Activated CD4-positive, alpha-beta T cell treated with anti-CD3 and anti-CD28 coated beads, Interleukin-2, amount 50 U/mL, for 48 hours (primary cell): Measurements from ENCODE around the gene VAMP4.
A peak's percentile ranks its signal among the peaks of the same experiment; 100 is the strongest.
"Not testable (repeated sequence)": the region's sequence is repeated elsewhere in the genome, so short reads cannot be mapped to it uniquely, and the experiment has no call there.

Experiments used
- DNase-seq, 2 experiments: peaks; one replicate each; pipeline ENCODE4 v3.0.0-alpha.2; 2020

VAMP4 gene

DNA sequence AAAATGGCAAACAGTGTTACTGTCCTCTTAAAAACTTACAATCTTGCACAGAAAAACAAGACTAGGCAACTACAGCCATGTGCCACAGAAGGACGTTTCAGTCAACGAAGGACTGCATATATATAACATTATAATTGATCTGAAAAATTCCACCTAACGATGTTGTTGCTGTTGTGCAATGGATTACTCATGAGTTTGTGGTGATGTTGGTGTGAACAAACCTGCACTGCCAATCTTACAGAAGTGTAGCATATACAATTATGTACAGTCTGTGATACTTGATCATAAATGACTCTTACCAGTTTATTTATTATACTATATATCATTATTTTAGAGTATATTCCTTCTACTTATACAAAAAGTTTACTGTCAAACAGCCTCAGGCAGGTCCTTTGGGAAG is 6.8 kb upstream of the VAMP4 start:
- DNase-seq = no peak

DNA sequence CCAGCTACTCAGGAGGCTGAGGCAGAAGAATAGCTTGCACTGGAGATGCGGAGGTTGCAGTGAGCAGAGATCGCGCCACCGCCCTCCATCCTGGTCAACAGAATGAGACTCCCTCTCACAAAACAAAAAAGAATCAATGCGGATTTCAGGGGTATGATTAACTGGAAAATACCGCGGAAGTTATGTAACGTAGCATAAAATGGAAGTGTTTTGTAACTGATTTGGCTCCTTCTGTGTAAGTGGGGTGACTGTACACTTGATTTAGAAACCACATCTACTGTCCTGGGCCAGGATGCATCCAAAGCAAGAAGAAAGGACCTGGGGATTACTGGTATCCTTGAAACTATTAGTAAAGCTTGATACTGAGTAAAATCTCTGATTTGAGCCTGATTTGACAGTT is 3.1 kb upstream of the VAMP4 start:
- no peak for DNase-seq

DNA sequence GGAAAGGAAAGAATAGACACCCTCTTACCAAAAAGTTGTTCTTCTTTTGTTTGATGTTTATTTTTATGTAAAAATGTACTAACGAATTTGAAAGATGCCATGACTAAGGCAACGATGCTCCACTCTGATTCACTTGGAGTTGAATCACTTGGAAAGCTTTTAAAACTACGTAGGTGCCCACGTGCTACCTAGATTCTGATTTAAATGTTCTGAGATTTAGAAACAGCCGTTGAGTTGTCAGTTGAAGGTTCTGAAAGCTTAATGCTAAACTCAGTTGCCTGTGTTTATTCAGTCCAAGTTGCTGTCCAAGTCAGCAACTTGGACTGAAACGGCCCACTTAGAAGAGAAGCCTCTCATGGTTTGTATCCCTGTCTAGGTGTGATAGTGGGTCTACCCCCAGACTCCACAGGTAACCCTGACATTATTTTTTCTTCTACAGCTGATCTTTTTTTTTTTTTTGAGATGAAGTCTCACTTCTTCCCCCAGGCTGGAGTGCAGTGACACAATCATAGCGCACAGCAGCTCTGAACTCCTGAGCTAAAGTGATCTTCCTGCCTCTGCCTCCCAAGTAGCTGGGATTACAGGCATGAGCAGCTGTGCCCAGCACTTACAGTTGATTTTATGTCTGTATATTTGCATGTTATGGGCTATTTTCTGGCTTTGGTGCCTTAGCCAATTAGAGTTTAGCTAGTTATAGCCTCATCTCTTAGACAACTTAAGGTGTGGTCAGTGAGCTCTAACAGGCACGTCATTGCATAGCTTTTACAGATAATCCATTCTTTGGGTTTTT is 1.4 kb upstream of the VAMP4 start:
- DNase-seq = no peak

DNA sequence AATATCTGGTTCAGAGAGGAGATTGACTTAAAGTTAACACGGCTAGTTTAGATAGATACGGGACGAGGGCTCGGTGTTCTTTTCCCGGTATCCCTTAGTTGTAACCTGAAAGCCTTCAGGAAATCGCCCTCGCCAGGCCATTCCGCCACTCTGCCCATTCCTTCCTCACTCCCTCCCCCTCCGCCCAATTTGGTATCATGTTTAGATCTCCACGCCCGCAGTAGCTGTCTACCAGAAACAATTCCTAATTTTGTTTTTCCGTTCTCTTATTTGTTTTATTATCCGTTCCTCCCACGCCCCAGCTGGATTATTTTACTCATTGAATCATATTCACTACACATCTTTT is 685 bp upstream of the VAMP4 start:
- peak in 1 of 2 experiments; percentile 38 for DNase-seq

DNA sequence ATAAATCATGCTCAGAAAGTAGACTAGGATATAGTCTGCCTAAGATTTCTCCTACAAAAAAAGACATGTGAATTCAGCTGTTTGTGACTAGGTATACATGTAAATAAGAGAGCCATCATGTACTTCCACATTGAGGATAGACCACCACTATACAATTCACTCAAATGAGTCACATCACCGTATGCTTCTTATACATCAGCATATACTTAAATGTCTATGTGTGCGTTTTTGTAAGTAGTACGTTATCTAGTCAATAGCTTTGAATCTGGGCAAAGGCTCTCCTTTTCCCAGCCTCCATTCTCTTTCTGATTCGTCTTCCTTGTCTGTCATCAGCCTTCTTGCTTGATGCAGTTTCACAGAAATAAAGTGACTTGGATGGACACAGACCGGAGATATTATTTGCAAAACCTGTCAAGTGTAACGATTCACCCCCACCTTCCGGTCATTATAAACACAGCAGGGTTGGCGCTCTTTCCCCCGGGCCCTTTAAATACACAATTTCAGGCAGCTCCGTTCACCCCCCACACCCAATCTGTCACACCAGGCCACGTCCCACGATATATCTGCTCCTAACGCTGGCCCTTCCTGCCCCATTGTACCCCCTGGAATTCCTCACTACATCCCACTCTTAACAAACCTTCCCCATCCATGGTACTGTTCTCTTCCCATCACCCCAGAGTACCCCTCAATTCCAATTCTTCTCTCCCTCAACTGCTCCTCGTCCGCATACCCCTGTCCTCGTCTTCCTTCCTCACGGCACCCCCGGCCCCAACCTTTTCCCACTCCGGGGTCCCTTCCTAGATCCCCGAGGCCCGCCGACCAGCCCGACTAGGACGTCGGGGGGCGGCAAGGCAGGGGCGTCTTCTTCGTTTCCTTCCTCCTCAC is 636 bp downstream of the VAMP4 start:
- peak; percentile 33 to 53 for DNase-seq

DNA sequence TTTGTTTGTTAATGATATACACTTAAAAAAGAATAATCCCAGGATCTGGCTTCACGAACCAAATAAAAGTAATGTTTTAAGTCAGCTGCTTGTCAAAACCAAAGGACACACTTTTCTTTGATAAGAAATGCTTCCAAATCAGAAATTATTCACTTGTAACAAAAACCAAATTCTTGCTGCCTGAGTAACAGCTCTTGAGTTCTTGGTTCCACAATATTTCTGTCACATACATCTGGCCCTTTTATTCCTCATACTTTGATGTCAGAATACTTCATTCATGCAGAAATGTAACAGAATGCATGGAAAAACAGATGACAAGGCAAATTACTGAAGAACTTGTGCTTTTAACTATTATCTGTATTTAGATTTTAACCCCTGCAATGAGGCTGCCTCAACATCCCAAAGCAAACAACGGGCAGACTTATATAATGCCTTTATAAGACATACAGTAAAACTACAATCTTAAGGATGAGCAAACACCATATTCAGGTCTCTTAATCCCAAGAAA is 1.5 kb downstream of the VAMP4 start:
- DNase-seq = no peak

DNA sequence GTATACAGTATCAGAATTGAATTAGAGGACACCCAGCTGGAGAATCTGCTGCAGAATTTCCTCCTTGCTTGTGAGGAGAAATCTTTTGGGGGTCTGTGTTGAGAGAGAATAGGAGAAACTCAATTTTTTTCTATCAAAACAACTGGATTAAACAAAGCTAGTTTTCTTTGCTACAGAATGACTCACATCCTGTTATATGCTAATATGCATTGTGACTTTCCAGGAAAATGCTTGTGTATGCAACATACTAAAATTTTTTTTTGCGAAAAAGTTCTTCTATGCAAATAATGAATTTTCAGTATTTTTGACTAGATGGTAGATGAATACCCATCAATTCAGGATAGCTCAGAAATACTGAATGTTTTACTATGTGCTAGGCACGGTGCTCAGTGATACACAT is 2.2 kb downstream of the VAMP4 start:
- no peak for DNase-seq

DNA sequence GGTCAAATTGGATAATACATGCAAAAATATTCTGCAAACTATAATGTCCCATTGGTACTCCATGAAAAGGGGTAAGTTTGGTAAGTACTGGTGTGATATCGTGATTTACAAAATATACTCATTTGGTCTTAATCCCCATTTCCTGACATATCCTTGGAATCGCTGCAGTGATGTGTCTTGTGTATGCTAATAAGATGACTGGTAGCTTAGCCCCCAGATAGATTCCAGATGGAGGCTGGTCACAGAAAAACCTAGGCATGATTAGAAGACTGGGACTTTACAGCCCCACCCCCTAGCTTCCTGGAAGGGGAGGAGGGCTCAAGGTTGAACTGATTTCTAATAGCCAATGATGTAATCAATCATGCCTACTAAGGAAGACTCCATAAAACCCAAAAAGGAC is 3.0 kb downstream of the VAMP4 start:
- no peak for DNase-seq

DNA sequence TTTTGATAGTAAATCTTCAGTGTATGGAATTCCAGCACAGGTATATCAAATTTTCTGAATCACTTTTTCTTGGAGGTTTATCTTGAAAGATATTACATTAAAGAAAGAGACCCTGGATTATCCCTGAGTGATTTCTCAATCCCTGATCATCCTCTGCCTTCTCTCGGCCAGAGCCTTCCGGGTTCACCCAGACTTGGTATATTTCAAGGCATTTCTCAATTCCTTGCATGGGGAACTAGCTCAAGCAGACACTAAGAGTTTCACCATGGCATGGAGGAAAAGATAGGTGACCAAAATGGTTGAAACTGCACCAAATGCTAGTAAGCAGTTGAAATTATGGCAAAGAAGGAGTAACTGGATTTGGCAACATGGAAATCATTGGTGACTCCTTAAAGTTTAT is 5.7 kb downstream of the VAMP4 start:
- DNase-seq = no peak

DNA sequence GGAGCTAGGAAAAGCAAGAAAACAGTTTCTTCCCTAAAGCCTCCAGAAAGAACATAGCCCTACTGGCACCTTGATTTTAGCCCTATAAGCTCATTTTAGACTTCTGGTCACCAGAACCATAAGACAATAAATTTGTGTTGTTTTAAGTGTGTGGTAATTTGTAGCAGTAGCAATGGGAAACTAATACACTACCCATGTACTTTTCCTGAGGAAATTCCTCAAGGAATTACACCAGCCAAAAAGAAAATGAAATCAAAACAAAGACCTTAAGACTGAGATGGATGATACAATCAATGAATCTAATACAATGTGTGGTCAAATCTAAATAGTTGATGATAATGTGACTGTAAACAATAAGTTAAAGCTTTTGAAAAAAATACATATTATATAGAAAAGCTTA is 11.8 kb downstream of the VAMP4 start:
- no peak for DNase-seq

DNA sequence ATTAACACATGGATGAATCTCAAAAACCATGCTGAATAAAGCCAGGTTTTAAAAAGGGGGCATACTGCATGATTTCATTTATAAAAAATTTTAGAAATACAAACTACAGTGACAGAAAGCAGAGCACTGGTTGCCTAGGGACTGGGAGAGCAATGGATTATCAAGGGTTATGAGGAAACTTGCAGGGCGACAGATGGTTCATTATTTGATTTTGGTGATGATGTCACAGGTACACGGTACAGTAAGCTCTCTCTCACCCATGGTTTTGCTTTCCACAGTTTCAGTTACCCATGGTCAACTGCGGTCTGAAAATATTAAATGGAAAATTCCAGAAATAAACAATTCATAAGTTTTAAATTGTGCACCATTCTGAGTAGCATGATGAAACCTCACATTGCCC is 14.1 kb downstream of the VAMP4 start:
- no peak for DNase-seq

DNA sequence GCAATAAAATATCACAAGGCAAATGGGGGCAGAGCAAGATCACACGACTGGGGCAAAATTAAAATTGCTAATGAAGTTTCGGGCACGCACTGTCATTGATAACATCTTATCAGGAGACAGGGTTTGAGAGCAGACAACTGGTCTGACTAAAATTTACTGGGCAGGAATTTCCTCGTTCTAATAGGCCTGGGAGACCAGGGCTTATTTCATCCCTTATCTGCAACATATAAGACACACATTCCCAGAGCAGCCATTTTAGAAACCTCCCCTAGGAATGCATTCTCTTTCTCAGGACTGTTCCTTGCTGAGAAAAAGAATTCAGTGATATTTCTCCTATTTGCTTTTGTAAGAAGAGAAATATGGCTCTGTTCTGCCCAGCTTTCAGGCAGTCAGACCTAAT is 18.7 kb downstream of the VAMP4 start:
- DNase-seq = not testable (repeated sequence)

DNA sequence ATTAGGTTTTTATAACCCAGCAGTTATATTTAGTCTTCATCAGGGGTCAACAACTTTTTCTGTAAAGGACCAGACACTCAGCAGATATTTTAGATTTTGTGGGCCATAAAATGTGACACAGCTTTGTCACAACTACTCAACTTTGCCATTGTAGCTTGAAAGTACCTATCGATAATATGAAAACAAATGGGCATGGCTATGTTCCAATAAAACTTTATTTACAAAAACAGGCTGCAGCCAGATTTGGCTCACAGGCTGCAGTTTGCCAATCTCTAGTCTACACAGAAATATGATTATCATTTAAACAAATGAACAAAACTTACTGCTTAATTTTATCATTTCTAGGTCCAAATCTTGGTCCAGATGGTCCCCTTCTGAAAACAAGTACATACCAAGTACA is 23.0 kb downstream of the VAMP4 start:
- DNase-seq = no peak

DNA sequence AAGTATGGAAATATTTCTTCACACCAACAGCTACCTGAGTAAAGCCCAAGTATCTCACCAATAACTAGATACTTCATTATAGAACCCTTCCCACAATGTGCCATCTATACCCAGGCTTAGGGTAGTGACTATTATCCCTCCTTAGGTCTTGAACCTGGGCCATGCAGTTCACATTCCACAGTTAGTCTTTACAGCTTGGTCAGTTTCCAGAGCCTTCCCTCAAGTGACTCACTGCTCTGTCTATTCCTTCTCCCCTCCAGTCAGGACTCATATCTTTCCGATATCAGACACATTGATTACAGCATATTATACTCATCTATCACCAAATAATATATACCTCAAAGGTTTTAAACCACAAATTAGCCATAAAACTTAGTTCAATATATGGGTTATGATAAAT is 23.6 kb downstream of the VAMP4 start:
- no peak for DNase-seq

DNA sequence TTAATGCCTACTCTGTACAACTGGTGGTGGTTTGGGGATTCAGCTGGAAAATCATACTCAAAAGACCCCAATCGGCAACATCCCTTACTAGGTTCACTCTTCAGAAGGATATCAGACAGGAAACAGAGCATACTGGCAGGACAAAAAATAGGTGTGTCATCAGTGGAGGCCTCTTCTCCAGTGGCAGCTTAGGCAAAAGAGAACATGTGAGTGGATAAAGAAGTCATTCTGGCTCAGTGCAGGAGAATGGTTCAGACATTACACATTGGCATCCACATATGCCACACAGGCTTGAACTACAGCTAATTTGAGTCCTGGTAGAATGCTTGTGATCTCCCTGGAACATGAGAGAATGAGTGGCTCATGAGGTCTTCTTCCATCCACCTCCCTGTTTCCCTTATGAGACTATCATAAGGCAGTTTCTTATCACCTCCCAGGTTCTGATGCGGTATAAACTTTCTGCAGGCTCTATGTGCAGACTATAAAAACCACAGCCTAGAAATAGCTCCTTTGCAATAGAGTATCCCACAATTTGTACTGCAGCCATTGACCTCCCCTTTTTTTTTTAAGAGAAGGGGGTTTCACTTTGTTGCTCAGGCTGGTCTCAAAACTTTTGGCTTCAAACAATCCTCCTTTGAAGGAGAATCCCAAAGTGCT is 24.7 kb downstream of the VAMP4 start:
- no peak for DNase-seq

DNA sequence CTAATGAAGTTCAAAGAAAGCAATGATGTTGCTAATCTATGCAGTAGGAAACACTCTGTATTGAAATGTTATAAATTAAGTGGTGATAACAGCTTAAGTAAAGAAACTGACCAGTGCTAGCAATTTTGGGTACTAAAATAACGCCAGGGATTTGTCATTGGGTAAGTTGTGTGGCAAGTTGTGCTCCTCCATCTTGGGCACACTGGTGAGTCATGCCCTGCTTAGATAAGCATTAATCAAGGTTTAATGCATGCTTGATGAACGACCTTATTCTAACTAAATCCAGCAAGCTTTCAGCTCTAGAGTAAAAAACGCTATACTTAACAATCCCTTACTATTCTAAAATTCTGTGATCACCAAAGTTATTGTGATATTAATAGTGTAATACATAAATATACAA is 25.2 kb downstream of the VAMP4 start:
- DNase-seq = no peak

DNA sequence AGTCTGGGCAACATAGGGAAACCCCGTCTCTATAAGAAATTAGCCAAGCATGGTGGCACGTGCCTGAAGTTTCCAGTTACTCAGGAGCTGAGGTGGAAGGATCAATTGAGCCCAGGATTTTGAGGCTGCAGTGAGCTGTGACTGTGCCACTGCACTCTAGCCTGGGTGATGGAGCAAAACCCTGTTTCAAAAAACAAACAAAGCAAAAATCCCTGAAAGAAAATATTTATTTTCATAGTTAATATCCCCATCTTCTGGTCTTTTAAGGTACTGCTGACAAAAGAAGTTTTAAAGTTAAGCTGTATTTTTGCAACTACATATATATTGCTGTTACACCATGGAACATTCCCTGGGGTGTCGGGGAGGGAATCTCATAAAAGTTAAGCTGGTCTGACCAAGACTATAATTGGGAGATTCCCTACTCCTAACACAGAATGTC is 26.0 kb downstream of the VAMP4 start:
- no peak for DNase-seq

DNA sequence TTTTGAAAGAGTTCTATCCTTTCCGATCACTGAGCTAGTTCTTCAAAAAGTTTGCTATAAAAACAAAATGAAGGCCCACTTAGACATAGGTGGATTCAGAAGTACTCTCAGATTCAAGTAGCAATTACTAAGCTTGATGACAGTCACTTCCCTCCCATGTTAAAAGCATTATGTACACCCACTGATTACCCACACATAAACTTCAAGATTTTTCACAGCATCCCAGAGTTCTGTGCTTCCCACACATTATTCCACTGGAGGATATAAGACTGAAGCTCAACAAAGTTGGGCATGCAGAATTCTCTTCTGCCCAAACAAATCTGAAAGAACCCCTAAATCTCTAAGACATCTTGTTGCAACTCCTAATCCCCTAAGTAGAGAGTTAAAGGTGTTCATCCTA is 29.5 kb downstream of the VAMP4 start:
- no peak for DNase-seq

DNA sequence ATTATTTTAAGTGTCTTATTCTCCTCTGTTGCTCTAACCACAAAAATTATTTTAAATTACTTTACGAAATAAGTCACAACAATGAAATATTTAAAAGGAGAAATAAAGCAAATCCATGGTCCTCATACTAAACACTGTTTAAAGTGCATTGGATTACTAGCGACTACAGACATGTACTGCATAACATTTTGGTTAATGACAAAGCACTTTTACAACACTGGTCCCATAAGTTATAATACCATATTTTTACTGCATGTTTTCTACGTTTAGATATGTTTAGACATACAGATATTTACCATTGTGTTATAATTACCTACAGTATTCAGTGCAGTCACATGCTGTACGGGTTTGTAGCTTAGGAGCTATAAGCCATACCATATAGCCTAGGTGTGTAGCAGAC is 30.2 kb downstream of the VAMP4 start:
- no peak for DNase-seq

DNA sequence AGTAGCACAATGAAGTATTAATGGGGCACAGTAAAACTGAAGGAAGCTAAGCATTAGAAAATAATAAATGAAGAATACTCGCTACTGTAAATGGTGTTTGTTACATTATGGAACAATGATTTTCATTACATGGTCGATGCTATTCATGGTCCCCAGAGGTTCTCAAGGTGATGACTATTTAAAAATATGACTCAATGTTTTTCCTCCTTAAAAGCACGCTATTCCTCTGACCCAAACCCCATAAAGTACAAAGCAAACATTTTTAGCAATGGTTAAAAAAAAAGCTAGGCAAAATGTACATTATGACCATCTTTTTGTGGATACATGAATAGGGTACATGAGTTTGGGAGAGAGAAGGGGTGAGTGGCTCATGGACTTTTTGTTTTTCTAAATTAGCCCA is 34.3 kb downstream of the VAMP4 start:
- no peak for DNase-seq

DNA sequence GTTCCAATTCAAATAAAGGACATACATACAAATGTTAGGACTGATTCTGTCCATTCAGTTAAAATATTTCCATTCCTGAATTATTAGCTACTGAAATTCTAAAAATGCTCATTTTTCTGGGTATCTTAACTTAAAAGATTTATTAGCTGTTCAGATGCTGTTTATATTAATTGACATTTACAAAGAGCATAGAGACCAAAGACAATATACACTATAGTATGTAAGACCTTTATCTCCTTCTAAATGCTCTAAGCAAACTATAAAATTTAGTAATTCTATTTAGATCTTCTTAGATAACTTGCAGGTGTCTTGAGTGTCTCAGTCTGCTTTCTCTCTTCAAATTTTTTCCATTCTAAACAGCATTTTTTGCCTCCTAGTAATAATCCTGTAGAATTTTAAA is 39.3 kb downstream of the VAMP4 start:
- no peak for DNase-seq

DNA sequence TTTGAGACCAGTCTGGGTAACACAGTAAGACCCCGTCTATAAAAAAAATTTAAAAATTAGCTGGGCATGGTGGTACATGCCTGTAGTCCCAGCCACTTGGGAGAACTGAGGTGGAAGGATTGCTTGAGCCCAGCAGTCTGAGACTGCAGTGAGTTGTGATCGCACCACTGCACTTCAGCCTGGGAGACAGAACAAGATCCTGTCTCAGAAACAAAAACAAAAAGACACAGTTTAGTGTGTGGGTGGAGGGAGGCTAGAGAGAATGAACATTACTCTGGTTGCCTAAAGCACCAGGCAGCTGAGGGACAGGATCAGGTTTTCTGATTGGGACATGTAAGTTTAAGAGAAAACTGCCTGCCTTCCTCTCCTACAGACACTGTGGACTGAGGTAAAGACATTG is 42.3 kb downstream of the VAMP4 start:
- no peak for DNase-seq

DNA sequence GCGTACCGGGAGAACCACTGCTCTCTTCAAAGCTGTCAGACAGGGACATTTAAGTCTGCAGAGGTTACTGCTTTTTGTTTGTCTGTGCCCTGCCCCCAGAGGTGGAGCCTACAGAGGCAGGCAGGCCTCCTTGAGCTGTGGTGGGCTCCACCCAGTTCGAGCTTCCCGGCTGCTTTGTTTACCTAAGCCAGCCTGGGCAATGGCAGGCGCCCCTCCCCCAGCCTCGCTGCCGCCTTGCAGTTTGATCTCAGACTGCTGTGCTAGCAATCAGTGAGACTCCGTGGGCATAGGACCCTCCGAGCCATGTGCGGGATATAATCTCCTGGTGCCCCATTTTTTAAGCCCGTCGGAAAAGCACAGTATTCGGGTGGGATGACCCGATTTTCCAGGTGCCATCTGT is 46.1 kb downstream of the VAMP4 start:
- DNase-seq = not testable (repeated sequence)

DNA sequence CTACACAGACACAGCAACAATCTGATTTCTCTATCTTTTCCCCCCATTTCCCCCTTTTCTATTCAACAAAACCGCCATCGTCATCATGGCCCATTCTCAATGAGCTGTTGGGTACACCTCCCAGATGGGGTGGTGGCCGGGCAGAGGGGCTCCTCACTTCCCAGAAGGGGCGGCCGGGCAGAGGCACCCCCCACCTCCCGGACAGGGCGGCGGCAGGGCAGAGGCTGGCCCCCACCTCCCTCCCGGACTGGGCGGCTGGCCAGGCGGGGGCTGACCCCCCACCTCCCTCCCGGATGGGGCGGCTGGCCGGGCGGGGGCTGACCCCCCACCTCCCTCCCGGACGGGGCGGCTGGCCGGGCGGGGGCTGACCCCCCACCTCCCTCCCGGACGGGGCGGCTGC is 48.3 kb downstream of the VAMP4 start:
- DNase-seq = not testable (repeated sequence)
